ENCODE data around the gene SNRNP200. TPM values are rescaled to one million over a fixed set of nuclear protein-coding genes. Genes with fewer than 3 reads are reported as not detected.

SNRNP200 gene
- total RNA-seq, 1 donor from 2014 or later: 97.3 TPM

GRCh38 chr2:96241900-96242611 is 63.3 kb downstream of the SNRNP200 start:
- H3K4me3 Mint-ChIP-seq (ENCODE audit: unreplicated experiment): no peak overlapping the region
- no peak overlapping the region for H3K4me2 ChIP-seq (ENCODE audit: low read length)
- no peaks in the 10 kb centered on the region for H3K9me3 ChIP-seq (ENCODE audit: insufficient read depth, low read depth, low read length)
- H3K9me3 Mint-ChIP-seq (ENCODE audit: unreplicated experiment): no peaks in the 10 kb centered on the region
- H3K27me3 ChIP-seq (ENCODE audit: insufficient read depth, low read length): no peaks in the 10 kb centered on the region
- DNase-seq (ENCODE audit: low read depth): peak; percentile 69
- no peak for TF ChIP-seq CTCF (IDR thresholded peaks at IDR 0.05; ENCODE audit: insufficient read depth, low read depth, low read length)
- TF ChIP-seq EZH2 (IDR thresholded peaks at IDR 0.05; ENCODE audit: insufficient read depth, low read length): no peak
- peak overlapping the region; percentile 52 for H3K27ac ChIP-seq (ENCODE audit: low read depth, low read length)
- peaks cover 16% of the 10 kb centered on the region for H3K4me1 ChIP-seq (ENCODE audit: insufficient read depth, low read length)
- H3K36me3 ChIP-seq (ENCODE audit: insufficient read depth, low read length): no peaks in the 10 kb centered on the region
- H3K4me3 ChIP-seq (ENCODE audit: insufficient read depth, low read depth, low read length): no peak overlapping the region
- H4K20me1 ChIP-seq (ENCODE audit: insufficient read depth, low read length): no peaks in the 10 kb centered on the region
- peaks cover 10% of the 10 kb centered on the region for H3K4me1 Mint-ChIP-seq (ENCODE audit: low read depth, unreplicated experiment)
- peak overlapping the region; percentile 61 for H2AFZ ChIP-seq (ENCODE audit: low read depth, low read length)
- peak overlapping the region; percentile 53 for H3K27ac Mint-ChIP-seq (ENCODE audit: unreplicated experiment)
- no peak overlapping the region for H3K9ac ChIP-seq (ENCODE audit: low read length)
- H3K27me3 Mint-ChIP-seq (ENCODE audit: low read depth, unreplicated experiment): no peaks in the 10 kb centered on the region
- H3K79me2 ChIP-seq (ENCODE audit: insufficient read depth, low read length): no peaks in the 10 kb centered on the region
- FAIRE-seq: peak; percentile 32
- peaks cover 13% of the 10 kb centered on the region for H3K36me3 Mint-ChIP-seq (ENCODE audit: low read depth, unreplicated experiment)

- Histone ChIP-seq H3K27me3 (ENCODE audit: insufficient read depth, low read length) (no peaks in the 10 kb centered on the region), H3K4me3 (ENCODE audit: insufficient read depth, low read depth, low read length) (no peak overlapping the region), H2AFZ (ENCODE audit: low read depth, low read length) (no peak overlapping the region), H3K36me3 (ENCODE audit: insufficient read depth, low read length) (no peaks in the 10 kb centered on the region), H3K9ac (ENCODE audit: low read length) (no peak overlapping the region), H3K27ac (ENCODE audit: low read depth, low read length) (no peak overlapping the region), H3K79me2 (ENCODE audit: insufficient read depth, low read length) (no peaks in the 10 kb centered on the region), H4K20me1 (ENCODE audit: insufficient read depth, low read length) (no peaks in the 10 kb centered on the region), H3K4me1 (ENCODE audit: insufficient read depth, low read length) (peaks cover 15% of the 10 kb centered on the region), H3K4me2 (ENCODE audit: low read length) (no peak overlapping the region), H3K9me3 (ENCODE audit: insufficient read depth, low read depth, low read length) (no peaks in the 10 kb centered on the region)
- Mint-ChIP-seq H3K9me3 (ENCODE audit: unreplicated experiment) (no peaks in the 10 kb centered on the region), H3K27ac (ENCODE audit: unreplicated experiment) (no peak overlapping the region), H3K4me1 (ENCODE audit: low read depth, unreplicated experiment) (peaks cover 10% of the 10 kb centered on the region), H3K4me3 (ENCODE audit: unreplicated experiment) (no peak overlapping the region), H3K36me3 (ENCODE audit: low read depth, unreplicated experiment) (peaks cover 13% of the 10 kb centered on the region), H3K27me3 (ENCODE audit: low read depth, unreplicated experiment) (no peaks in the 10 kb centered on the region)
- FAIRE-seq (no peak), DNase-seq (ENCODE audit: low read depth) (no peak)
- TF ChIP-seq EZH2 (IDR thresholded peaks at IDR 0.05; ENCODE audit: insufficient read depth, low read length) (no peak), CTCF (IDR thresholded peaks at IDR 0.05; ENCODE audit: insufficient read depth, low read depth, low read length) (no peak)
Observed at GRCh38 chr2:96241227-96241626, 64.1 kb downstream of the SNRNP200 start.

GRCh38 chr2:96240341-96241038 is 64.9 kb downstream of the SNRNP200 start:
- Histone ChIP-seq H3K27ac (ENCODE audit: low read depth, low read length) (no peak overlapping the region), H3K27me3 (ENCODE audit: insufficient read depth, low read length) (no peaks in the 10 kb centered on the region), H3K36me3 (ENCODE audit: insufficient read depth, low read length) (no peaks in the 10 kb centered on the region), H3K9ac (ENCODE audit: low read length) (no peak overlapping the region), H3K4me1 (ENCODE audit: insufficient read depth, low read length) (peaks cover 9% of the 10 kb centered on the region), H3K9me3 (ENCODE audit: insufficient read depth, low read depth, low read length) (no peaks in the 10 kb centered on the region), H3K4me3 (ENCODE audit: insufficient read depth, low read depth, low read length) (no peak overlapping the region), H2AFZ (ENCODE audit: low read depth, low read length) (no peak overlapping the region), H3K4me2 (ENCODE audit: low read length) (no peak overlapping the region), H3K79me2 (ENCODE audit: insufficient read depth, low read length) (no peaks in the 10 kb centered on the region), H4K20me1 (ENCODE audit: insufficient read depth, low read length) (no peaks in the 10 kb centered on the region)
- Mint-ChIP-seq H3K36me3 (ENCODE audit: low read depth, unreplicated experiment) (peaks cover 13% of the 10 kb centered on the region), H3K9me3 (ENCODE audit: unreplicated experiment) (no peaks in the 10 kb centered on the region), H3K27ac (ENCODE audit: unreplicated experiment) (no peak overlapping the region), H3K27me3 (ENCODE audit: low read depth, unreplicated experiment) (no peaks in the 10 kb centered on the region), H3K4me1 (ENCODE audit: low read depth, unreplicated experiment) (peaks cover 9% of the 10 kb centered on the region), H3K4me3 (ENCODE audit: unreplicated experiment) (no peak overlapping the region)
- FAIRE-seq (no peak), DNase-seq (ENCODE audit: low read depth) (no peak)
- TF ChIP-seq CTCF (IDR thresholded peaks at IDR 0.05; ENCODE audit: insufficient read depth, low read depth, low read length) (no peak), EZH2 (IDR thresholded peaks at IDR 0.05; ENCODE audit: insufficient read depth, low read length) (no peak)

Data from astrocyte (in vitro differentiated cells and primary cell).